ENCODE results near the gene PRSS38. TPM values are rescaled to one million over a fixed set of nuclear protein-coding genes. Genes with fewer than 3 reads are reported as not detected.

Gene PRSS38
- total RNA-seq, 6 donors from 2014 or later = not detected

DNA sequence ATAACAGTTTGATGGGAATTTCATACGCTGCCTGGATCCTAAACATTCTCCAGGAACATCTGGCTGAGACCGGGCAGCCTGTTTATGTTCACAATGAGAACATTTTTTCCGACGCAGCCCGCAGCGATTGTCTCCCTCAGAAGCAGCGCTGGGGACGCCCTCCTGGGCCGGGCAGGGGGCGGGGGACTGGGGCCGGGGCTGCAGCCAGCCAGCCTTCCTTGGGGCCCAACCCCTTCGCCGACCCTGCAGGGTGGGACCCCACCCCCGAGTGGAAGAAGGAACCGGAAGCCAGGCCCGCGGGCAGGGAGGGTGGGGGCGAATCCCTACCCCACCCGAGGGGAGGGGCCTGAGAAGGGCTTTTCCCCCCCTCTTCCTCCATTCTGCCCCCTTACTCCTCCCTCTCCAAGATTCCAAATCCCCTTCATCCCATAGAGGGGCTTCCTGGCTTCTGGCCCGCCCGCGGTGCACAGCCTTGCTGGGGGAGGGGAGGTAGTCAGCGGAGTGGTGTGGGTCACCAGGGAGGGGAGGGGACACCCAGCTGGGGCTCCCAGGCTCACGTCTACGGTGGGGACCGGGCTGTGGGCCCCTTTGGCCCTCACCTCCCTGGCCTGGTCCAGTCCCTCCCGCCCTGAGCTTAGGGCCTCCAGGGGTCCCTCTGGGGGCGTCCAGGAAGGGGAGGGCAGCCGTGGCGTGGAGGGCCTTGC is 71.7 kb downstream of the PRSS38 start:
- 3 to 10% methylated on average over 2 to 19 of the region's 30 CpGs for WGBS, 2 donors
- ATAC-seq (ENCODE audit: low FRiP score in 2 of 2) = peak in 1 of 2 donors; percentile 75
- Histone ChIP-seq H3K27me3 (peaks cover 0 to 6% (median 1%) of the 10 kb centered on the region in 4 donors), H3K36me3 (no peaks in the 10 kb centered on the region), H3K9me3 (no peaks in the 10 kb centered on the region), H3K4me1 (peaks cover 20 to 25% (median 23%) of the 10 kb centered on the region in 4 donors), H3K4me3 (peak overlapping the region; percentile 9 to 61 (median 48)), H3K27ac (peak overlapping the region; percentile 69 to 85 (median 79))
- peak; percentile 22 to 88 for DNase-seq
- no peak for TF ChIP-seq POLR2A (IDR thresholded peaks at IDR 0.05)
- TF ChIP-seq CTCF (IDR thresholded peaks at IDR 0.05) = no peak
- TF ChIP-seq POLR2AphosphoS5 (IDR thresholded peaks at IDR 0.05) = no peak
- no peak for TF ChIP-seq EP300 (IDR thresholded peaks at IDR 0.05)

GRCh38 chr1:227887697-227888403 is 72.4 kb downstream of the PRSS38 start:
- ATAC-seq (ENCODE audit: low FRiP score in 2 of 2) (peak in 1 of 2 donors; percentile 59), DNase-seq (peak in 1 of 2 donors; percentile 88)
- WGBS, 2 donors = 18 to 35% methylated on average over 22 to 40 of the region's 40 CpGs
- Histone ChIP-seq H3K36me3 (no peaks in the 10 kb centered on the region), H3K27me3 (peaks cover 0 to 6% (median 1%) of the 10 kb centered on the region in 4 donors), H3K27ac (peak overlapping the region; percentile 69 to 85 (median 79)), H3K4me1 (peaks cover 20 to 25% (median 23%) of the 10 kb centered on the region in 4 donors), H3K4me3 (peak overlapping the region; percentile 9 to 61 (median 48)), H3K9me3 (no peaks in the 10 kb centered on the region)
- TF ChIP-seq EP300 (IDR thresholded peaks at IDR 0.05) = no peak
- peak in 1 of 4 donors; percentile 29 for TF ChIP-seq POLR2A (IDR thresholded peaks at IDR 0.05)
- no peak for TF ChIP-seq POLR2AphosphoS5 (IDR thresholded peaks at IDR 0.05)
- TF ChIP-seq CTCF (IDR thresholded peaks at IDR 0.05) = no peak

- peak overlapping the region in 3 of 4 donors; percentile 39 to 80 (median 78) for H3K27ac ChIP-seq
- H3K4me3 ChIP-seq = no peak overlapping the region
- TF ChIP-seq POLR2AphosphoS5 (IDR thresholded peaks at IDR 0.05) = no peak
- no peak for TF ChIP-seq CTCF (IDR thresholded peaks at IDR 0.05)
- TF ChIP-seq POLR2A (IDR thresholded peaks at IDR 0.05) = no peak
- no peak for TF ChIP-seq EP300 (IDR thresholded peaks at IDR 0.05)
- ATAC-seq (ENCODE audit: low FRiP score in 2 of 2) (no peak), DNase-seq (peak in 1 of 2 donors; percentile 70)
- H3K27me3 ChIP-seq = peaks cover 0 to 6% (median 1%) of the 10 kb centered on the region in 4 donors
- 93 to 96% methylated on average over 5 to 8 of the region's 8 CpGs for WGBS, 2 donors
- peaks cover 20 to 25% (median 23%) of the 10 kb centered on the region in 4 donors for H3K4me1 ChIP-seq
- H3K36me3 ChIP-seq = no peaks in the 10 kb centered on the region
- no peaks in the 10 kb centered on the region for H3K9me3 ChIP-seq
These were observed 73.0 kb downstream of the PRSS38 start for GRCh38 chr1:227888404-227889046.

DNA sequence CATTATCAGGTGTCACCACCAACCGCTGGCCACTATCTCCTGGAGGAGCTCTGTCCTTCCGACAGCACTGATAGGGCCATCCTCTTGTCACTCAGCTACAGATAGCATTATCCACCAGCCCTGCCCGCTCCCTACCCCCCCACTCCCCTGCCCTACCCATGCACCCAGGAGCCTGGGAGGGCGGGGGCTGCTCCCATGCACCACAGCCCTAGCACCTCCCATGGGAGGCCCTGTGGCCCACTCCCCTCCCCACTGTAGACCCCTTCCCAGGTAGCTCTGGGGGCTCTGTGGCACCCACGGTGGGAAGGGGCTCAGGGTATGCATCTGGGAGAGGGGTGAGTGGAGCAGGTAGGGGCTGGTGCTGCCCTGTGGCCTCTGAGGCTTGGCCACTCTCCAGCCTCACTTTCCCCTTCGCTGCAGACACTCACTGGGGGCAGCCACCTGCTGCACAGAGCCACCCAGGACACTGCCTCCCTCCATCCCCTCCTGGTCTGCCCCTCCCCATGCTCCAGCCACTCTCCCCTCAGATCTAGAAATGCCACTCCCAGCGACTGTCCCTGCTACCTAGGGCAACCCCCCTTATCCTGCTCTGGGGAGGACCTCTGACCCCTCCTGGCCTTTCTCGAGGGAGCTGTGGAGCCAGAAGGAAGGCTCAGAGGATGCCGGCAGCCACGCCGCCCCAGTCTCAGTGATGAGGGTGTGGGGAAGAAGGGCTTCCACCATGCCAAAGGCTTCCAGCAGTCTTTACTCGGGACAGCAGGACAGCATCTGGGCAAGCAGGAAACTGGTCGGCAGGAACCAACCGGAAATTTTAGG is 73.8 kb downstream of the PRSS38 start:
- Histone ChIP-seq H3K36me3 (no peaks in the 10 kb centered on the region), H3K4me3 (no peak overlapping the region), H3K27me3 (peaks cover 0 to 6% (median 1%) of the 10 kb centered on the region in 4 donors), H3K9me3 (no peaks in the 10 kb centered on the region), H3K4me1 (peaks cover 20 to 25% (median 23%) of the 10 kb centered on the region in 4 donors), H3K27ac (no peak overlapping the region)
- WGBS, 2 donors = 76 to 80% methylated on average over 1 to 14 of the region's 14 CpGs
- peak in 1 of 2 donors; percentile 54 for DNase-seq
- TF ChIP-seq POLR2AphosphoS5 (IDR thresholded peaks at IDR 0.05) (no peak), CTCF (IDR thresholded peaks at IDR 0.05) (no peak), EP300 (IDR thresholded peaks at IDR 0.05) (no peak), POLR2A (IDR thresholded peaks at IDR 0.05) (no peak)
- no peak for ATAC-seq (ENCODE audit: low FRiP score in 2 of 2)
